ENCODE results near the gene PRRC2B.

Gene PRRC2B

DNA sequence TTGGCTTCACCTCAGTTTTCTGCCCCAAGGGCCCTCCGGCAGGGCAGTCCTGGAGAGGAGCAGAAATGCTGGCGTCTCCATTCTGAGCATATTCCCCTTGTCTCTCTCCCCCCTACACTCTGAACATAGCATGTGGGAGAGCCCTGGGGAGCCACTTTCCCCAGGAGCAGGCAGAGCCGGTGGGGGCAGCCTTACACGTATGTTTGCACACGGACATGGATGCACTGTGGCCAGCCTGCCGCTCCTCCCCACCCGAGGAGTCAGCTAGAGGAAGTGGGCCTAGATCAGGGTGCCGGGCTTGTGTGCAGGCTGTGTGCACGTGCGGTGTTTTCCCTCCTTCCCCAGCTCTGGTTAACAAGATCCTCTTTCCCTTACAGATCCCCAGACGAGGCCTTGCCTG is 83.5 kb downstream of the PRRC2B start:
- Histone ChIP-seq H3K4me1 (ENCODE audit: insufficient read depth, insufficient read length) (peaks cover 4% of the 10 kb centered on the region), H3K9me3 (ENCODE audit: insufficient read depth, low read length) (no peaks in the 10 kb centered on the region), H3K36me3 (ENCODE audit: insufficient read depth, insufficient read length, low read length) (peaks cover 96% of the 10 kb centered on the region), H3K9ac (ENCODE audit: insufficient read length, low read depth) (no peak overlapping the region), H3K4me3 (ENCODE audit: insufficient read length, low read depth) (no peak overlapping the region), H3K27me3 (ENCODE audit: insufficient read depth, insufficient read length) (no peaks in the 10 kb centered on the region)
- no peak for TF ChIP-seq SUZ12 (IDR thresholded peaks at IDR 0.05; ENCODE audit: extremely low read depth, insufficient read depth, insufficient read length)
- TF ChIP-seq YY1 (IDR thresholded peaks at IDR 0.05; ENCODE audit: insufficient read depth, insufficient read length) = no peak
- no peak for TF ChIP-seq ZNF274 (IDR thresholded peaks at IDR 0.05; ENCODE audit: low read depth, low read length)
- no peak for DNase-seq (ENCODE audit: low read depth, low spot score)

DNA sequence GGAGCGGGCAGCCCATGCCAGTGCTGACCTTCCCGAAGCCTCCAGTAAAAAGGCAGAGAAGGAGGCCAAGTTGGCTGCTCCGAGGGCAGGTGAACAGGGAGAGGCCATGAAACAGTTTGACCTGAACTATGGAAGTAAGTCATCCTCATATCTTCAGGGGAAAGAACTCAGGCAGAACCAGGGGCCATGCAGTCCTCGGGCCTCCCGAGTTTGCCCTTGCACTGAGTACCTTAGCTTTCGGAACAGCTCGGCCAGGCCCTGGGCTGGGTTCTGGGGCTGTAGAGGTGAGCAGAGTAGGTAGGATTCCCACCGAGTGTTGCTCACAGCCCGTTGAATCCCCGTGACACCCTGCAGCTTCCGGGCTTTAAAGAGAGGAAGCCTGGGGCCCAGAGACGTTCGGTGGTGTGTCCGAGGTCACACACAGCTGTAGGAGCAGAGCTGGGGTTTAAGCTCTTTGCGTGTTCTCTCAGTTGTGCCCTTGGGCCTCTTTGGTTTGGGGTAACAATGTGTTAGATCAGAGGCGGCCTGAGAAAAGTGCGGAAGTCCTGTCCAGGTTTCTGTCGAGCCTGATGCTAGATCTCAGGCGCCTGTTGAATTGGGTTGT is 84.0 kb downstream of the PRRC2B start:
- peaks cover 97% of the 10 kb centered on the region for H3K36me3 ChIP-seq (ENCODE audit: insufficient read depth, insufficient read length, low read length)
- H3K9ac ChIP-seq (ENCODE audit: insufficient read length, low read depth) = no peak overlapping the region
- no peaks in the 10 kb centered on the region for H3K9me3 ChIP-seq (ENCODE audit: insufficient read depth, low read length)
- H3K4me1 ChIP-seq (ENCODE audit: insufficient read depth, insufficient read length) = peaks cover 4% of the 10 kb centered on the region
- DNase-seq (ENCODE audit: low read depth, low spot score) = no peak
- no peaks in the 10 kb centered on the region for H3K27me3 ChIP-seq (ENCODE audit: insufficient read depth, insufficient read length)
- H3K4me3 ChIP-seq (ENCODE audit: insufficient read length, low read depth) = no peak overlapping the region
- TF ChIP-seq YY1 (IDR thresholded peaks at IDR 0.05; ENCODE audit: insufficient read depth, insufficient read length) = no peak
- no peak for TF ChIP-seq ZNF274 (IDR thresholded peaks at IDR 0.05; ENCODE audit: low read depth, low read length)
- TF ChIP-seq SUZ12 (IDR thresholded peaks at IDR 0.05; ENCODE audit: extremely low read depth, insufficient read depth, insufficient read length) = no peak

DNA sequence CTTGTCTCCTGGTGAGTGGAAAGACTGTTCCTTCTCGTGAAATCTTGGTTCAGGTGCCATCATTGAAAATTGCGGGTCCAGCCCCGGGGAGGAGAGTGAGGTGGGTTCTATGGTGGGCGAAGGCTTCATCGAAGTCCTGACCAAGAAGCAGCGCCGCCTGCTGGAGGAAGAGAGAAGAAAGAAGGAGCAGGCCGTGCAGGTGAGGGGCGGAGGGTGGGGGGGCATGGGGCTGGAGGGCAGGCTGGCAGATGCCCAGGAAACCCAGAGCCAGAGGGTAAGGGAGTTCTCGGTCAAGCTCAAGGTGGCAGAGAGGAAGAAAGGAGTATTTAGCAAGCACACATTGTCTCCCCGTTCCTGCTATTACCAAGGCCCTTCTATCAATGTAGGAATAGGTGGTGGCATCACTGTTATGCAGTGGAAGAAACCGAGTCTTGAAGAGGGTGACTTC is 84.6 kb downstream of the PRRC2B start:
- Histone ChIP-seq H3K9ac (ENCODE audit: insufficient read length, low read depth) (no peak overlapping the region), H3K4me1 (ENCODE audit: insufficient read depth, insufficient read length) (peaks cover 4% of the 10 kb centered on the region), H3K9me3 (ENCODE audit: insufficient read depth, low read length) (no peaks in the 10 kb centered on the region), H3K27me3 (ENCODE audit: insufficient read depth, insufficient read length) (no peaks in the 10 kb centered on the region), H3K4me3 (ENCODE audit: insufficient read length, low read depth) (no peak overlapping the region), H3K36me3 (ENCODE audit: insufficient read depth, insufficient read length, low read length) (peaks cover 97% of the 10 kb centered on the region)
- DNase-seq (ENCODE audit: low read depth, low spot score) = peak; percentile 38
- TF ChIP-seq YY1 (IDR thresholded peaks at IDR 0.05; ENCODE audit: insufficient read depth, insufficient read length) = no peak
- no peak for TF ChIP-seq ZNF274 (IDR thresholded peaks at IDR 0.05; ENCODE audit: low read depth, low read length)
- TF ChIP-seq SUZ12 (IDR thresholded peaks at IDR 0.05; ENCODE audit: extremely low read depth, insufficient read depth, insufficient read length) = no peak

DNA sequence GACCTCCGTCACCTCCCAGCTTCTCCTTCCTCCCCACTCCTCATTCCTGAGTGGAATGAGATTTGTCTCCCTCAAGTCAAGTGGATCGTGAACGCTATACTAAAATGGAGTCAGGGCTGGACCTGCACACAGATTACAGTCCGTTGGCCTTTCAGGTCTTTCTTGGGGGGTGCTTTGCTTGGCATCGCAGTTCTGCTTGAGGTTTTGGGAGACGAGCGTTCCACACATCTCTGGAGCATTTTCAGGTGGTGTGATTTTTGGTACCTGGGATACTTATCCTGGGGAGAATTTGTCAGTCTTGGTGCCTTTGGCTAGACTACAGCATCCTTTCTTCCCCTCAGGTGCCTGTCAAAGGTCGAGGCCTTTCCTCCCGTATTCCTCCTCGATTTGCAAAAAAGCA is 85.0 kb downstream of the PRRC2B start:
- H3K36me3 ChIP-seq (ENCODE audit: insufficient read depth, insufficient read length, low read length) = peaks cover 97% of the 10 kb centered on the region
- no peak overlapping the region for H3K9ac ChIP-seq (ENCODE audit: insufficient read length, low read depth)
- no peak overlapping the region for H3K4me3 ChIP-seq (ENCODE audit: insufficient read length, low read depth)
- peaks cover 4% of the 10 kb centered on the region for H3K4me1 ChIP-seq (ENCODE audit: insufficient read depth, insufficient read length)
- H3K27me3 ChIP-seq (ENCODE audit: insufficient read depth, insufficient read length) = no peaks in the 10 kb centered on the region
- no peaks in the 10 kb centered on the region for H3K9me3 ChIP-seq (ENCODE audit: insufficient read depth, low read length)
- DNase-seq (ENCODE audit: low read depth, low spot score) = no peak
- TF ChIP-seq ZNF274 (IDR thresholded peaks at IDR 0.05; ENCODE audit: low read depth, low read length) (no peak), SUZ12 (IDR thresholded peaks at IDR 0.05; ENCODE audit: extremely low read depth, insufficient read depth, insufficient read length) (no peak), YY1 (IDR thresholded peaks at IDR 0.05; ENCODE audit: insufficient read depth, insufficient read length) (no peak)

DNA sequence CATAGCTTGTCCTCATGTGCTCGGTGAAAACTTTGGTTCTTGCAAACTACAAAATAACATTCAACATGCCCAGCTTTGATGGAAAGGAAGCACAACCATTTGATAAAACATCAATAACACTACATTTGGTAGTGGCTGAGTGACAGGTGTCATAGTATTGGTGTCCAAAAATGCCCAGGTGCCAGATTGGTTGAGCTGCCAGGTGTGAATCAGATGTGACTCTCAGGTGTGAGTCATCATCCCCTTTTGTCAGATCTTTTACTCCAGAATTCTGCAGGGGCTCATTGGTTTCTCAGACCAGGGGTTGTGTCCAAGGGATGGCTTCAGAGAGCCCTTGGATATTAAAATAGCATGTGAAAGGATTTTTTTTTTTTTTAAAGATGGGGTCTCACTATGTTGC is 86.4 kb downstream of the PRRC2B start:
- Histone ChIP-seq H3K36me3 (ENCODE audit: insufficient read depth, insufficient read length, low read length) (peaks cover 97% of the 10 kb centered on the region), H3K9me3 (ENCODE audit: insufficient read depth, low read length) (no peaks in the 10 kb centered on the region), H3K27me3 (ENCODE audit: insufficient read depth, insufficient read length) (no peaks in the 10 kb centered on the region), H3K4me3 (ENCODE audit: insufficient read length, low read depth) (no peak overlapping the region), H3K9ac (ENCODE audit: insufficient read length, low read depth) (no peak overlapping the region), H3K4me1 (ENCODE audit: insufficient read depth, insufficient read length) (peaks cover 9% of the 10 kb centered on the region)
- no peak for TF ChIP-seq YY1 (IDR thresholded peaks at IDR 0.05; ENCODE audit: insufficient read depth, insufficient read length)
- no peak for TF ChIP-seq SUZ12 (IDR thresholded peaks at IDR 0.05; ENCODE audit: extremely low read depth, insufficient read depth, insufficient read length)
- TF ChIP-seq ZNF274 (IDR thresholded peaks at IDR 0.05; ENCODE audit: low read depth, low read length) = no peak
- DNase-seq (ENCODE audit: low read depth, low spot score) = no peak

DNA sequence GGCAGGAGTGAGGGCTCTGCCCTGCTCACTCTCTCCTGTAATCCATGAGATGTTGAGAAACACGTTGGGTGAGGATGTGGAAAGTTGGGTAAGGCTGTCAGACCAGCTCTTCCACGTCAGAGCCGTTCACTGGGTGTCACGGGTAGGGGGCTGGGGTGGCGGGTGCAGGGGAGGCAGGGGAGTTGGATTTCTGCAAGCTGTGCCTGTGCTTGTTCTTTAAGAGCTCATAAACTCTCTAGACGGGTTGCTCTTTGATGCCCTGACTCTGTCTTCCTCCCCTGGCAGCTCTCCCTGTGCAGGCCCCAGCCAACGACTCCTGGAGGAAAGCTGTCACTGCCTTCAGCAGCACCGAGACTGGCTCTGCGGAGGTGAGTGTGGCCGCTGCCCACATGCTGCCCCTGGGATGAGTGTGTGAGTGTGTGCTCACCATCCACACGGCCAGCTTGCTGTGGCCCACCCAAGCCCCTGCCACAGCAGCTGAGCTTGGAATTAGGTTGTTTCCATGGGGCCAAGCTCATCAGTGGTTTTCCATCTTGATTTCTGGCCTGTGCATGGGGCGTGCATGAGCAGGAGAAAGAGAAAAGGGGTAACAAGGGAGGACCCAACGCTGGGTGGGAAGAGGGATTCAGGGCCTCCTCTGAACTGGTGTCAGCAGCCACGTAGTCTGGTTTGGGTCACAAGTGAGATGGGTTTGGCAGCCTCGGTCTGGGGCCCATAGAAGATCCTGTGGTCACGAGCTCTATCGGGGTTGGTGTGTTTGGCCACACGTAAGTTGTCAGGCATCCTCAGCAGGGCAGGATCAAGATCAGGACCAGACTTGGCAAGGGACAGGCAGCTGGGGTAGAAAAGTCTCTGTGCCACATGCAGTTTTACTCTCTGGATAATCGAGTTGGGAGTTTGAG is 87.8 kb downstream of the PRRC2B start:
- no peak overlapping the region for H3K9ac ChIP-seq (ENCODE audit: insufficient read length, low read depth)
- H3K9me3 ChIP-seq (ENCODE audit: insufficient read depth, low read length) = no peaks in the 10 kb centered on the region
- no peak overlapping the region for H3K4me3 ChIP-seq (ENCODE audit: insufficient read length, low read depth)
- H3K4me1 ChIP-seq (ENCODE audit: insufficient read depth, insufficient read length) = peaks cover 14% of the 10 kb centered on the region
- H3K27me3 ChIP-seq (ENCODE audit: insufficient read depth, insufficient read length) = no peaks in the 10 kb centered on the region
- H3K36me3 ChIP-seq (ENCODE audit: insufficient read depth, insufficient read length, low read length) = peaks cover 97% of the 10 kb centered on the region
- DNase-seq (ENCODE audit: low read depth, low spot score) = no peak
- TF ChIP-seq YY1 (IDR thresholded peaks at IDR 0.05; ENCODE audit: insufficient read depth, insufficient read length) (no peak), SUZ12 (IDR thresholded peaks at IDR 0.05; ENCODE audit: extremely low read depth, insufficient read depth, insufficient read length) (no peak), ZNF274 (IDR thresholded peaks at IDR 0.05; ENCODE audit: low read depth, low read length) (no peak)

DNA sequence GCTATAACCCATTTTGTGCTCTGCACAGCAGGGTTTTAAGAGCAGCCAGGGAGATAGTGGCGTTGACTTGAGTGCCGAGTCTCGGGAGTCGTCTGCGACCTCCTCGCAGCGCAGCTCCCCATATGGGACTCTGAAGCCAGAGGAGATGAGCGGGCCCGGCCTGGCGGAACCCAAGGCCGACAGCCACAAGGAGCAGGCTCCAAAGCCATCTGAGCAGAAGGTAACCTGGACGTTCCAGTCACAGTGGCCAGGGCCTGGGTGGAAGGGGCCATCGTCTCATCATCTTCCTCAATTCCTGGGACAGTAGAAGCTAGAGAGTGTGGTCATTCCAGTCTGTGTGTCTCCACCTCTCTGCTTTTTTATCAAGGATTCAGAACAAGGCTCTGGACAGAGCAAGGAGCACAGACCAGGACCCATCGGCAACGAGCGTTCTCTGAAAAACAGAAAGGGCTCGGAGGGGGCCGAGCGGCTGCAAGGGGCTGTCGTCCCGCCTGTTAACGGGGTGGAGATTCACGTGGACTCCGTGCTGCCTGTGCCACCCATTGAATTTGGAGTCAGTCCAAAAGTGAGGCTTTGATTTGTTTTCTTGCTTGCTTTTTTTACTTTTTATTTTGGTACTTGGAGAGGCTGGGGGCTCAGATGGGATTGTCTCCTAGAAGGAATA is 88.6 kb downstream of the PRRC2B start:
- Histone ChIP-seq H3K9me3 (ENCODE audit: insufficient read depth, low read length) (no peaks in the 10 kb centered on the region), H3K4me3 (ENCODE audit: insufficient read length, low read depth) (no peak overlapping the region), H3K4me1 (ENCODE audit: insufficient read depth, insufficient read length) (peaks cover 14% of the 10 kb centered on the region), H3K9ac (ENCODE audit: insufficient read length, low read depth) (no peak overlapping the region), H3K27me3 (ENCODE audit: insufficient read depth, insufficient read length) (no peaks in the 10 kb centered on the region), H3K36me3 (ENCODE audit: insufficient read depth, insufficient read length, low read length) (peaks cover 97% of the 10 kb centered on the region)
- TF ChIP-seq YY1 (IDR thresholded peaks at IDR 0.05; ENCODE audit: insufficient read depth, insufficient read length) = no peak
- TF ChIP-seq SUZ12 (IDR thresholded peaks at IDR 0.05; ENCODE audit: extremely low read depth, insufficient read depth, insufficient read length) = no peak
- TF ChIP-seq ZNF274 (IDR thresholded peaks at IDR 0.05; ENCODE audit: low read depth, low read length) = no peak
- no peak for DNase-seq (ENCODE audit: low read depth, low spot score)
